ENCODE results near the gene KLHL2. TPM values are rescaled to one million over a fixed set of nuclear protein-coding genes. Genes with fewer than 3 reads are reported as not detected.
A peak's percentile ranks its signal among the peaks of the same experiment; 100 is the strongest.

KLHL2 gene
- total and polyA plus RNA-seq, 2 of the 13 experiments (the other 11 are each of a cell fraction or from before 2014, with no cell fraction given) = 9.2 to 17.6 TPM

GRCh38 chr4:165343353-165344191 lies 136.2 kb downstream of the KLHL2 start (continued):
- TF ChIP-seq, protein P1, sequence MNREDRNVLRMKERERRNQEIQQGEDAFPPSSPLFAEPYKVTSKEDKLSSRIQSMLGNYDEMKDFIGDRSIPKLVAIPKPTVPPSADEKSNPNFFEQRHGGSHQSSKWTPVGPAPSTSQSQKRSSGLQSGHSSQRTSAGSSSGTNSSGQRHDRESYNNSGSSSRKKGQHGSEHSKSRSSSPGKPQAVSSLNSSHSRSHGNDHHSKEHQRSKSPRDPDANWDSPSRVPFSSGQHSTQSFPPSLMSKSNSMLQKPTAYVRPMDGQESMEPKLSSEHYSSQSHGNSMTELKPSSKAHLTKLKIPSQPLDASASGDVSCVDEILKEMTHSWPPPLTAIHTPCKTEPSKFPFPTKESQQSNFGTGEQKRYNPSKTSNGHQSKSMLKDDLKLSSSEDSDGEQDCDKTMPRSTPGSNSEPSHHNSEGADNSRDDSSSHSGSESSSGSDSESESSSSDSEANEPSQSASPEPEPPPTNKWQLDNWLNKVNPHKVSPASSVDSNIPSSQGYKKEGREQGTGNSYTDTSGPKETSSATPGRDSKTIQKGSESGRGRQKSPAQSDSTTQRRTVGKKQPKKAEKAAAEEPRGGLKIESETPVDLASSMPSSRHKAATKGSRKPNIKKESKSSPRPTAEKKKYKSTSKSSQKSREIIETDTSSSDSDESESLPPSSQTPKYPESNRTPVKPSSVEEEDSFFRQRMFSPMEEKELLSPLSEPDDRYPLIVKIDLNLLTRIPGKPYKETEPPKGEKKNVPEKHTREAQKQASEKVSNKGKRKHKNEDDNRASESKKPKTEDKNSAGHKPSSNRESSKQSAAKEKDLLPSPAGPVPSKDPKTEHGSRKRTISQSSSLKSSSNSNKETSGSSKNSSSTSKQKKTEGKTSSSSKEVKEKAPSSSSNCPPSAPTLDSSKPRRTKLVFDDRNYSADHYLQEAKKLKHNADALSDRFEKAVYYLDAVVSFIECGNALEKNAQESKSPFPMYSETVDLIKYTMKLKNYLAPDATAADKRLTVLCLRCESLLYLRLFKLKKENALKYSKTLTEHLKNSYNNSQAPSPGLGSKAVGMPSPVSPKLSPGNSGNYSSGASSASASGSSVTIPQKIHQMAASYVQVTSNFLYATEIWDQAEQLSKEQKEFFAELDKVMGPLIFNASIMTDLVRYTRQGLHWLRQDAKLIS (CRISPR knock-in tag; IDR thresholded peaks at IDR 0.05) = no peak; the same call in 1 of the 2 replicates
- no peak for TF ChIP-seq ZNF546 (CRISPR knock-in tag; conservative IDR thresholded peaks at IDR 0.05)
- no peak for TF ChIP-seq ZNF747 (CRISPR knock-in tag; IDR thresholded peaks at IDR 0.05; ENCODE audit: borderline replicate concordance)
- TF ChIP-seq HNRNPH1 (optimal IDR thresholded peaks at IDR 0.05; ENCODE audit: low read depth, low read length) = no peak
- no peak for TF ChIP-seq TBL1XR1 (IDR thresholded peaks at IDR 0.05; ENCODE audit: borderline replicate concordance, low read length, partially characterized antibody)
- TF ChIP-seq FOSL2 (CRISPR knock-in tag; IDR thresholded peaks at IDR 0.05) = no peak
- TF ChIP-seq ATF1 (CRISPR knock-in tag; IDR thresholded peaks at IDR 0.05) = no peak; the same call in 1 of the 2 replicates
- TF ChIP-seq CREM (IDR thresholded peaks at IDR 0.05) = no peak
- no peak for TF ChIP-seq CREM (CRISPR knock-in tag; IDR thresholded peaks at IDR 0.05)
- TF ChIP-seq HOXD1 (CRISPR knock-in tag; IDR thresholded peaks at IDR 0.05) = no peak
- no peak for TF ChIP-seq KLF13 (CRISPR knock-in tag; IDR thresholded peaks at IDR 0.05)
- TF ChIP-seq, protein P2, sequence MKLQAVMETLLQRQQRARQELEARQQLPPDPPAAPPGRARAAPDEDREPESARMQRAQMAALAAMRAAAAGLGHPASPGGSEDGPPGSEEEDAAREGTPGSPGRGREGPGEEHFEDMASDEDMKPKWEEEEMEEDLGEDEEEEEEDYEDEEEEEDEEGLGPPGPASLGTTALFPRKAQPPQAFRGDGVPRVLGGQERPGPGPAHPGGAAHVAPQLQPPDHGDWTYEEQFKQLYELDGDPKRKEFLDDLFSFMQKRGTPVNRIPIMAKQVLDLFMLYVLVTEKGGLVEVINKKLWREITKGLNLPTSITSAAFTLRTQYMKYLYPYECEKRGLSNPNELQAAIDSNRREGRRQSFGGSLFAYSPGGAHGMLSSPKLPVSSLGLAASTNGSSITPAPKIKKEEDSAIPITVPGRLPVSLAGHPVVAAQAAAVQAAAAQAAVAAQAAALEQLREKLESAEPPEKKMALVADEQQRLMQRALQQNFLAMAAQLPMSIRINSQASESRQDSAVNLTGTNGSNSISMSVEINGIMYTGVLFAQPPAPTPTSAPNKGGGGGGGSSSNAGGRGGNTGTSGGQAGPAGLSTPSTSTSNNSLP (IDR thresholded peaks at IDR 0.05; ENCODE audit: low read depth, low read length) = no peak
- peak; percentile 100 for TF ChIP-seq RBM22 (optimal IDR thresholded peaks at IDR 0.05; ENCODE audit: low read length)
- TF ChIP-seq PAF1 (CRISPR knock-in tag; IDR thresholded peaks at IDR 0.05) = peak; percentile 96
- TF ChIP-seq NRL (CRISPR knock-in tag; IDR thresholded peaks at IDR 0.05; ENCODE audit: borderline replicate concordance) = no peak
- TF ChIP-seq CC2D1A (CRISPR knock-in tag; IDR thresholded peaks at IDR 0.05) = no peak
- no peak for TF ChIP-seq ZBTB20 (CRISPR knock-in tag; IDR thresholded peaks at IDR 0.05; ENCODE audit: borderline replicate concordance, low read depth)
- peak; percentile 47; the same call in 1 of the 2 replicates for TF ChIP-seq ZNF256 (CRISPR knock-in tag; conservative IDR thresholded peaks at IDR 0.05)
- no peak for TF ChIP-seq ZNF296 (CRISPR knock-in tag; conservative IDR thresholded peaks at IDR 0.05)
- no peak for TF ChIP-seq ZMYM4 (CRISPR knock-in tag; IDR thresholded peaks at IDR 0.05)
- TF ChIP-seq, protein P3, sequence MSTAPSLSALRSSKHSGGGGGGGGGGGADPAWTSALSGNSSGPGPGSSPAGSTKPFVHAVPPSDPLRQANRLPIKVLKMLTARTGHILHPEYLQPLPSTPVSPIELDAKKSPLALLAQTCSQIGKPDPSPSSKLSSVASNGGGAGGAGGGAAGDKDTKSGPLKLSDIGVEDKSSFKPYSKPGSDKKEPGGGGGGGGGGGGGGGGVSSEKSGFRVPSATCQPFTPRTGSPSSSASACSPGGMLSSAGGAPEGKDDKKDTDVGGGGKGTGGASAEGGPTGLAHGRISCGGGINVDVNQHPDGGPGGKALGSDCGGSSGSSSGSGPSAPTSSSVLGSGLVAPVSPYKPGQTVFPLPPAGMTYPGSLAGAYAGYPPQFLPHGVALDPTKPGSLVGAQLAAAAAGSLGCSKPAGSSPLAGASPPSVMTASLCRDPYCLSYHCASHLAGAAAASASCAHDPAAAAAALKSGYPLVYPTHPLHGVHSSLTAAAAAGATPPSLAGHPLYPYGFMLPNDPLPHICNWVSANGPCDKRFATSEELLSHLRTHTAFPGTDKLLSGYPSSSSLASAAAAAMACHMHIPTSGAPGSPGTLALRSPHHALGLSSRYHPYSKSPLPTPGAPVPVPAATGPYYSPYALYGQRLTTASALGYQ (CRISPR knock-in tag; IDR thresholded peaks at IDR 0.05) = no peak
- TF ChIP-seq SPEN (CRISPR knock-in tag; IDR thresholded peaks at IDR 0.05; ENCODE audit: low read depth) = no peak
- TF ChIP-seq SKI (IDR thresholded peaks at IDR 0.05; ENCODE audit: partially characterized antibody) = no peak
- TF ChIP-seq MED8 (CRISPR knock-in tag; IDR thresholded peaks at IDR 0.05; ENCODE audit: insufficient replicate concordance) = no peak
- no peak for TF ChIP-seq IKZF1 (IDR thresholded peaks at IDR 0.05)
